Skeletal muscle cell (primary cell): ENCODE results near the gene ATXN7L1.

Experiments used
- DNase-seq: peaks from one replicate; pipeline ENCODE4 v3.0.0-alpha.2; 2010; ENCODE audit warnings: low read depth
- H3K4me3 ChIP-seq: 2 replicates; pipeline ENCODE4 v1.5.1; 2011; ENCODE audit warnings: low read depth, mild to moderate bottlenecking, control low read depth, low read length, moderate library complexity

Gene ATXN7L1

DNA sequence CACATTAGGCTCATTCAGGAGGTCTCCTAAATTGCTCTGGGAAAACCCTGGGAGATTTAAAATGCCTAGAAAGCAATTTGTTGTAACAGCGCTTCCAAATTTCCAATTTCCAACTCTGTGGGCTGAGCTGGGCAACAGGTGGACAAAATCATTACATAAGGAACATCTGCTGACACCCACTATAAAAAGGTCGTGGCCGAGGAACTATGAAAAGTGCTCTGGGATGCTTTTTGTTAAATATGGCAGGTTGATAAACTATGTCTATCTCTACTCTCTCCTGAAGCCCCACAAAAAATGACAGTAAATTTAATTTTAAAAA is 45.1 kb downstream of the ATXN7L1 start:
- no peak for DNase-seq
- H3K4me3 ChIP-seq: no peak overlapping the region

- DNase-seq: peak; percentile 86
- H3K4me3 ChIP-seq: no peak overlapping the region
These were observed 45.7 kb downstream of the ATXN7L1 start for GRCh38 chr7:105830405-105831301.

DNA sequence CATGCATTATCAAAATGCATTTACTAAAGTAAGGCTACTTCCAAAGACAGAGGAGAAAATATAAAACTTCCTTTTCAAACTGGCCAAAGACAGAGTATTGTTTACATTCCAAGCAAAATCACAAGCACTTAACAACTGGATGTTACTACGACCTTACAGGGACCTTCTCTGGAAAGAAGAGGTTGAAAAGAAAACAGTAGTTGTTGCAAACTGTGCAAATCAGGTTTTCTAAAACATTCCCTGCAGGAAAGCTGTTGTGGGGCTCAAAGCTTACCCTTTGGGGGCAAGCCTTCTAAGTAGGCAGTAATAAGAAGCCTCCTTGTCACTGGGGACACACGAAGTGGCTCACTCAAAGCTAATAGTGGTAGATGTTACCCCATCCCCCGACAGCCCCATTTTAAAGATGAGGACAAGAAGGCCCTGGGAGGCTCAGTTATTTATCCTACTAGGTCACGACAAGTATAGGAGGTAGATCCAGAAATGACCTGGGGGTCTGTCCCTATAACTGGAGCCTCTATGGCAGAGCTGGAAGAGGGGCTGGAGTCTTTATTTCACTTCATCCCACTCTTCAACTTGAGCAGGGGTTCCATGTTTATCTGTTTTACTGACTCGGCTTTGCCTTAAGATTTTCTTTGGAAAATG is 46.6 kb downstream of the ATXN7L1 start:
- no peak overlapping the region for H3K4me3 ChIP-seq
- no peak for DNase-seq

DNA sequence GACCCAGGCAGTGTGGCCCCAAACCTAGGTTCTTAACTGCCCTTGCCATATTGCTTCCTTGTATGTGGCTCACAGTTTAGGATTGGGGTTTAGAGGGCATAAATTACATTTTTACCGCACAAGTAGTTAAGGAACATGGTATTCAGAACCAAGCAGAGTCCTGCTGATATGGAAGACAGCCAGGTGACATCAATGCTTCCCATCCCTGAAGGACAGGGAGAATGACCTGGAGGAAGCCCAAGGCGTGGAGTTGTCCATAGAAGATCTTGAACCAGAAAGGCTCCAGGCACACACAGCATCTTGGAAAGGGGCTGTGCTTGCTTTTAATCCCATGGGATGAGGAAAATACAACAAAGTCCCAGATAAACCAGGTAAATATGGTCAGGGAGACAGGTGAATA is 48.3 kb downstream of the ATXN7L1 start:
- no peak overlapping the region for H3K4me3 ChIP-seq
- DNase-seq: no peak

DNA sequence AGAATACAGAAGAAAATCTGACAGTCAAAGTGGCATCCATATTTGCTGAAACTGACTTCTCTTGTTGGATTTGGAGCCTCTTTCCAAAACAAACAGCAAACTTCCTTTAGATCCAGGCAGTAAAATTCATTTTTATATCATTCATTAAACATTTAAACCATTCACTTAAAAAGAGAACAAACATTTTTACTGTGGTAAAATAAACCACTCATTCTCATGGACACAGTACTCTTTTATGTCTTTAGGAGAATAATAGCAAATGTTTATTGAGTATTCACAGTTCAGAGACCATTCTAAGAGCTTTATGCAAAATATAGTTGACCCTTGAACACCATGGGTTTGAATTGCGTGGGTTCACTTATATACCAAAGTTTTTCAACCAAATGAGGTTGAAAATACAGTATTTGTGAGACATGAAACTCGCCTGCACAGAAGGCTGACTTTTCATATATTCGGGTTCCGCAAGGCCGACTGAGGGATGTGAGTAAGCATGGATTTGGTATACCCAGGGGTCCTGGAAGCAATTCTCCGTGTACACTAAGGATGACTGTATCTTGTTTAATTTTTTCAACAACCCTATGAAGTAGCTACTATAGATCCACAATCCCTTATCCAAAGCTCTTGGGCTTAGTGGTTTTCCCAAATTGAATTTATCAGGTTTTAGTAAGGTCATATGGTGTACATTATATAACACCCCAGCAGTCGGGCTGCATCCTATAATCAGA is 49.1 kb downstream of the ATXN7L1 start:
- DNase-seq: no peak
- no peak overlapping the region for H3K4me3 ChIP-seq

- peak; percentile 54 for DNase-seq
- no peak overlapping the region for H3K4me3 ChIP-seq
These were observed 50.3 kb downstream of the ATXN7L1 start for GRCh38 chr7:105826143-105826542.

DNA sequence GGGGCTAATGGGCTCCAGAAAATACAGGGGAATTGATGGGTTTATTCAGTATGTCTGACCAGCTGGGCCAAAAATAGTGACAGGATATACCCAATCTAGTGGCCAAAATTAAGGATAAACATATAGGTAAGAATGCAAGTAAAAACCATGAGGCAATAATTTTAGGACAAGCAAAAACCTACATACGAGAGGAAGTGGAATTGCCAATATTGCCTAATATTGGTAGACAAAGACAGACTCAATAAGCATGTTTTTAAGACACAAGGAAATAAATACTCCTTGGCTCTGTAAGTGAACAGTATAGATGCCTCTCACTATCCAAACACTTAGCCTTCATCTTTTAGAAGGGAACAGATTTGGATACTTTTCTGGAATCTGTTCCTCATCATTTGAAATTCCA is 51.0 kb downstream of the ATXN7L1 start:
- H3K4me3 ChIP-seq: no peak overlapping the region
- DNase-seq: no peak

DNA sequence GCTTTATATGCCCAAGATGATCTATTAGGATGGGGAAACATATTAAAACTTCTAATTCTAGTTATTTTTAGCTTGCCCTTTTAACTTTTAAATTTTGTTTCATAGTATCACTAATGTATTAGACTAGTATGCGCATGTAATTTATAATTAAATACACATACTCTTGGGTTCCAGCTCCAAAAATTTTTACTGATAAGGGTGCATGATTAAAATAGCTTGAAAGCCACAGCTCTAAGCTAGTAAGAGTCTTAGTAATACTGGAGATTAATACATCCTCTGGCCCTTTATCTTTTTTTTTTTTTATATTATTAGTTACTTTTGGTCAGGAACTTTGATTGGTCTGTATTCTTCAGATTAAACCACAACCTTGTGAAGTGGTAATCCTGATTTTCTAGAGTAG is 53.6 kb downstream of the ATXN7L1 start:
- H3K4me3 ChIP-seq: no peak overlapping the region
- no peak for DNase-seq

GRCh38 chr7:105821527-105821926 is 54.9 kb downstream of the ATXN7L1 start:
- no peak for DNase-seq
- H3K4me3 ChIP-seq: no peak overlapping the region

DNA sequence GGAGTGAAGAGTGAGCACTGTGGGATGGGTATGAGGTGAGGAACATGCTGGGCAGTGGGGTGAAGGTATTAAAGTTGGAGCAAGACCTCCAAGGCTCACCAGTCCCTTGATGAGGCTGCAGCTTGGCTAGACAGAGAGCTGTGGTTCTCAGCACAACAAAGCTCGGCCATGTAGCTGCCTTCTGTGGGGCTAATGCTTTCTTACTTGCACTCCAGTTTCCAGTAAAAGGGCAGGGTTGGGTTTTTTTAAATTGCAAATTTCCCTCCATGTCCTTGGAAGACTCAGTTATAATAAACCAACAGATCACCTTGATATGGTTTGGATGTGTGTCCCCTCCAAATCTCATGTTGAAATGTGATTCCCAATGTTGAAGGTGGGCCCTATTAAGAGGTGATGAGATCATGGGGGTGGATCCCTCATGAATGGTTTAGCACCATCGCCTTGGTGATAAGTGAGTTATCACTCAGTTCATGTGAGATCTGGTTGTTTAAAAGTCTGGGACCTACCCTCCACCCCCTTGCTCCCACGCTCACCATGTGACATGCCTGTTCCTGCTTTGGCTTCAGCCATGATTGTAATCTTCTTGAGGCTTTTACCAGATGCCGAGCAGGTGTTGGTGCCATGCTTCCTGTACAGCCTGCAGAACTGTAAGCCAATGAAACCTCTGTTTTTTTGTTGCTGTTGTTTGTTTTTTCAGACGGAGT is 55.9 kb downstream of the ATXN7L1 start:
- no peak for DNase-seq
- no peak overlapping the region for H3K4me3 ChIP-seq

- no peak for DNase-seq
- no peak overlapping the region for H3K4me3 ChIP-seq
These were observed 56.8 kb downstream of the ATXN7L1 start for GRCh38 chr7:105819559-105819958.

DNA sequence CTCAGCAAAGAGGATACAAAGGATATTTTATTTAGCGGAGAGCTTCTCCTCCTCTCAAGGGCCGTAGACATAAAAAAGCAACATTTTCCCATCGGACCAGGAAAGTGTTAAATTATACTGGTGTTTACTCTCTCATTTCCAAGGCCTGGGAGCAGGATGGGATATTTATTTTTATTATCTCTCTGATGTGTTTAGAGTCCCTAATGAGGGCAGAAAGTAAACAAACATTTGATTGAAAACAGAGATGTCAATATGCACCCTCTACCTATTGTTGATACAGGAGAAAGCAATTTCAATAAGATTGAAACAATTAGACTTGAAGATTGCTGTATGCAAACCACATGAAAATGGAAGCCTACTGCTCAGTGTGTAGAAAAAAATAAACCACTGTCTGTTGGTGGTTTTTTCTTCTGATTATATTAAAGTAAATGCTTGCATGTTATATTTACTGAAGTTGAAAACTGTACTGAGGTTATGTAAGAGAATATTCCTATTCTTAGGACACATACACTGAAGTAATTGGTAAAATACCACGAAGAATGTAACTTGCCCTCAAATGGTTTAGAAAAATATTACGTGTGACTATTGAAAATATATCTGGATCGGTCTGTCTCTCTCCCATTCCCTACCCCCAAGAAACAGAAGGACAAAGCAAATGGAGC is 59.3 kb downstream of the ATXN7L1 start:
- no peak overlapping the region for H3K4me3 ChIP-seq
- DNase-seq: no peak

DNA sequence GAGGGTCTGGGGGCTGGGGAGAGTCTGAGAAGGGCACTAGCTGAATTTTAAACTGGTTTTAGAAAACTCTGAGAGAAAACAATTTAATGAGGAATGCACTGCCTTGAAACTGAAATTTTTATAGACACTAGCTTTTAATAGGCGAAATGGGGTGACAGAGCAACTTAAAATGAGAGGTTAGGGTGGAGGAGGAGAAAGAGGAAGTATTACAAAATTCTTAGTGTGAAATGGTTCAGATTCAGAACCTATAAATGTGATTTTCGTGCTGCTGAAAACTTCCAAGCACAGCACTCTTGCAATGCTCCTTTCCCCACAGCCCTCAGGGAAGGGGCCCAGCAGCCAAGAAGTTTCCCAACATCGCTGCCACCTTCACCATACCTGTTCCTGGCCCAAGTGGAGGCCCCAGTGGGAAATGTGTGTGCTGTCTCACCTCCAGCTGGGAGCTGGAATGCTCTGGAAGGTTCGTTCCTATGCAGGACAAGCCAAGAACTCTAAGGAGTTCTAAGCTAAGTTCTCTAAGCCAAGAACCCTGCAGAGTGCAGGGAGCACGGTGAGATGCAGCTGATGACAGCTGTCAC is 60.0 kb downstream of the ATXN7L1 start:
- DNase-seq: no peak
- no peak overlapping the region for H3K4me3 ChIP-seq

DNA sequence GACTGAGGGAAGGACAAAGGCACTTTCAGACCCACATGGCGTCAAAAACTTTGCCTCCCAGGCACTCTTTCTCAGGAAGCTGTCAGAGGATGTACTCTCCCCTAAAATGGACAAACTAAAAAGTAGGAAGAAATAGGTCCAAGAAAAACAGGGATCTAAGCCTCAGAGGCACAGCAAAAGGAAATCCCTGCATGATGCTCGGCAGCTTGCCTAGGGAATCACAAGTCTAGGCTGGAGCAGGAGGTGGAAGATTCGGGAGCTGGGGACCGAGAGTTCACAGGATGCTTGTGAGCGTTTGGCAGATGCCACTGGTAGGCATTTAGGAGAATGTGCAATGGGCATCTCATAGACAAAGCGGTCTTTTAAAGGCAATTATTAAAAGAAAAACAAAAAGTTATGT is 60.8 kb downstream of the ATXN7L1 start:
- DNase-seq: no peak
- H3K4me3 ChIP-seq: no peak overlapping the region

DNA sequence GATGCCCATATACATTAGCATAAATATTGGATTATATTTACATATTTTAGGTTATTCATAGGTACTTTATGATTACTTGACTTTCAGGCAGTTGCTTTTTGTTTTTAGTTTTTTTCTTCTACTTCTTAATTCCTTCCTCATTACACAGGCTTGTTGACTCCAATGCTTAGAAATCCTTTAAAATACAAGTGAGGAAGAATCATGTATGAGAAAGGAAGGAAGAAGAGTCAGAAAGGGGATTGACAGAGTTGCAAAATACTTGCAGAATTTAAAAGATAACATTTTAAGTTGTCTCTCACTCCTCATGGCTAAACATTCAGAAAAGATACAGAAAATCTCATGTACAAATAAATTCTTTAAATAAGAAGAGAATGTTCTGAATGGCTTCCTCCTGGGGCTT is 61.9 kb downstream of the ATXN7L1 start:
- DNase-seq: no peak
- no peak overlapping the region for H3K4me3 ChIP-seq

DNA sequence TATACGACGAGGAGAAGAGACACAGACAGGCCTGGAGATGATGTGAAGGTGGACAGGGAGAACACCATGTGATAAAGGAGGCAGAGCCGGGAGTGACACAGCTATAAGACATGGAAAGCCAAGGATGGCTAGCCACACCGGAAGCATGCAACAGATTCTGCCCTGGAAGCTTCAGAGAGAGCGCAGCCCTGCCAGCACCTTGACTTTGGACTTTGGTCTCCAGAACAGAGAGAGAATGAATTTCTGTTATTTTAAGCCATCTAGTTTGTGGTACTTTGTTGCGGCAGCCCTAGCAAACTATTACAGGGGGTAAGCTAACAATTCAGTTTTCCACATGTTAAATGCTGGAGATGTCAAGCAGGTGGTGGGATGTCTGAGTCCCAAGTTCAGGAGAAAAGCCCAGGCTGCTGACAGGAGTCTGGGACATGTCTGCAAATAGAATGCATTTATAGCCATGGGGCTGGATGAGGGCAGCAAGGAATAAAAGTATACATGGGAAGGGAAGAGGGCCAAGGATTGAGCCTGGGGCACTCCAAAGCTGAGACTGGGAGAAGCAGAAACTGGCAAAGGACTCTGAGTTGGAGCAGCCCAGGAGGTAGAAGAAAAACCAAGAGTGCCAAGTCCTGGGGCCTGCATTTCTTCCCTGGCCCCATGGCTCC is 65.1 kb downstream of the ATXN7L1 start:
- DNase-seq: no peak
- no peak overlapping the region for H3K4me3 ChIP-seq

DNA sequence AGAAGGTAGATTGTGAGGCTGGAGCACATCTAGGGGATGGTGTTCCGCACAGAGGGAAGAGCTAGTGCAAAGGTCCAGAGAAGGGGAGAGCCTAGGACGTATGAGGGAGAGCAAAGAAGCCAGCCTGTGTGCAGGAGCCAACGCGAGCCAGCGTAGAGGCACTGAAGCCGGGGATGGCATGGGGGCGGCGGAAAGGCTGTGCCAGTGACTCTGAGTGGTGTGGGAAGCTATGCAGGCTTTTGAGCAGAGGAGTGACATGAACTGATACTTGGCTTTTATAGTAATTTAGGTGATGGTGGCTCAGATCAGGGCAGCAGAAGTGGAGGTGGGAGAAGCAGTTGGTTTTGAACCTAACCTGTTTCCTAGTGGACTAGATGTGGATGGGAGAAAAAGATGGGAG is 65.8 kb downstream of the ATXN7L1 start:
- DNase-seq: no peak
- H3K4me3 ChIP-seq: no peak overlapping the region

DNA sequence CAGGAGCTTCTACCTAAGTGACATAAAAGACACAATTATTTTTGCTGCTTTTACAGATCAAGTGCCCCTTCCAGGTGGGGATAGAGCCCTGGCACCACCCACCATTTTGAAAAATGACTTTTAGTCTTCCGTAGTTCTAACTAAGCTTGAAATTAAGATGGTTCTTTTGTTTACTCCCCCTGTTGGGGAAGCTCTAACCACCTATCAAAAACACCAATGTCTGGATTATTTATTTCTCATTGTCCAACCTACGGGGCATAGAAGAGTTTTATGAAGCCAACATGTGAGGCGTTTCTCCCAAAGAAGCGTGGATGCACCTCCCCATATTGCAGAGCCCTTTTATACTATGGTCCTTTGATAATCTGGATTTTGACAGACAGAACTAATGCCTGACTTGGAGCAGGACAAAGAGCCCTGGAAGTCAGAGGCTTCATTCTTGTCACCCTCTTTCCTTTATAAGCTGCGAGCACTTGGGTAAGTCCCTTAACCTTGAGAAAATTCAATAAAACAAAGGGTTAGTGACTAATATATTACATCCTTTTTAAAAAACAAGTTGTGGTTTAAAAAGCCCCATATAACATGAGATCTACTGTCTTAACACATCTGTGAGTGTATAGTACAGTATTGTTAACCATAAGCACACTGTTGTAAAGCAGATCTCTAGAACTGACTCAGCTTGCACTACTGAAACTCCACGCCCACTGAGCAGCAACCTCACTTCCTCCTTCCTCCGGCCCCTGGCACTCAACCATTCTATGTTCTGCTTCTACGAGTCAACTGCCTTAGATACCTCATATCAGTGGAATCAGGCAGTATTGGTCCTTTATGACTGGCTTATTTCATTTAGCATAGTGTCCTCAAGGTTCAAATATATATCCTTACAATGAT is 67.5 kb downstream of the ATXN7L1 start:
- no peak overlapping the region for H3K4me3 ChIP-seq

More for the DNA sequence above, 67.5 kb downstream of the ATXN7L1 start:
- DNase-seq: no peak
